Ishikawa (cell line): ENCODE data around the gene LGI1.

Source experiments
- EGR1 ChIP-seq: IDR thresholded peaks from 2 replicates; pipeline ENCODE4 v1.6.1; 2012
- EP300 ChIP-seq: IDR thresholded peaks from 2 replicates; pipeline ENCODE4 v1.6.1; 2012; ENCODE audit warnings: borderline replicate concordance
- MAX ChIP-seq: IDR thresholded peaks from 2 replicates; pipeline ENCODE4 v1.6.1; 2012
- YY1 ChIP-seq: IDR thresholded peaks from 2 replicates; pipeline ENCODE4 v1.6.1; 2012; ENCODE audit warnings: low read depth
- TF ChIP-seq, protein P1 (sequence below): IDR thresholded peaks from 2 replicates; pipeline ENCODE4 v1.6.1; 2012

DNA sequence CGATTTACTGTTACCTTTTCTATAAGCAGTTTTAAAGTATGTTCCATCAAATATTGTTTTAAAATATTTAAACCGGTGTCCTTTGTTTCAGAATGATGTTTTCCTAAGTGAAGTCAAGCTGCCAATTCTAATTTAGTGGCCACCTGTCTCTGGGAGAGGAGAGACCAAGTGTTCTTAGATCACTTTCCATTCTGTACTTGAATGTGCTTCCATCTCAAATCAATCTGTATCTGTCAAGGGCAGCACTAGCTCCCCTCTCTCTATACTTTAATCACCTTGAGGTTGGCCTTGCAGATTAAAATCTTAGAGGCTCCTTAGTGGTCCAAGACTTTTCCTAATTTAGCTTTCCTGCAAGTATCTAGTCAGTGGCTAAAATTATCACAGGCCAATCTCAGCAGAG is 49.6 kb downstream of the LGI1 start:
- TF ChIP-seq EP300 (no peak), EGR1 (no peak), YY1 (no peak), MAX (no peak)
- TF ChIP-seq, protein P1, sequence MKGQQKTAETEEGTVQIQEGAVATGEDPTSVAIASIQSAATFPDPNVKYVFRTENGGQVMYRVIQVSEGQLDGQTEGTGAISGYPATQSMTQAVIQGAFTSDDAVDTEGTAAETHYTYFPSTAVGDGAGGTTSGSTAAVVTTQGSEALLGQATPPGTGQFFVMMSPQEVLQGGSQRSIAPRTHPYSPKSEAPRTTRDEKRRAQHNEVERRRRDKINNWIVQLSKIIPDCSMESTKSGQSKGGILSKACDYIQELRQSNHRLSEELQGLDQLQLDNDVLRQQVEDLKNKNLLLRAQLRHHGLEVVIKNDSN, result no peak
